HCT116 (cell line): ENCODE data around the gene LCE6A. TPM values are rescaled to one million over a fixed set of nuclear protein-coding genes. Genes with fewer than 3 reads are reported as not detected.

ENCODE experiments used
- ATAC-seq: fragments of 200-7000 bp; cut with Tn5 transposase; 2 replicates; pipeline ENCODE4 v1.9.1; 2020; ENCODE audit warnings: mild to moderate bottlenecking, moderate library complexity
- BruUV-seq: library from RNA; stranded (reverse); fragments of 400-500 nt; replicated peaks from 2 replicates; lab custom pipeline; 2021; lab: Mats Ljungman, UMichigan
- CTCF ChIA-PET: fragments of 300-600 bp; sonication (Branson Sonifier 250); formaldehyde crosslinking; loops from one replicate; lab custom pipeline; 2021; ENCODE audit warnings: antibody characterized with exemption; lab: Charles Lee
- POLR2A ChIA-PET: fragments of 300-600, 350-600 bp; sonication (Branson Sonifier 250); formaldehyde crosslinking; loops from one replicate; lab custom pipeline; 2021; ENCODE audit warnings: antibody characterized with exemption; lab: Charles Lee
- RAD21 ChIA-PET, 2 experiments: fragments of 300-600 bp; sonication (Branson Sonifier 250); formaldehyde crosslinking; loops; one replicate each; lab custom pipeline; 2023; ENCODE audit warnings: low total read pairs in 2 of 2; ENCODE audit not compliant: uncharacterized antibody in 2 of 2, unreplicated experiment in 2 of 2, low non-redundant PET in 1 of 2; lab: Charles Lee
- DNase-seq: peaks from one replicate; pipeline ENCODE4 v3.0.0-alpha.2; 2010; ENCODE audit warnings: low read depth, low spot score
- H2AFZ ChIP-seq: fragments of 200-600 bp; shearing (Covaris generic), sonication (generic); 2 replicates; pipeline ENCODE4 v1.6.1; 2017; ENCODE audit warnings: low read depth, mixed run types, mixed read lengths, antibody characterized with exemption, low read length; ENCODE audit not compliant: poor library complexity, severe bottlenecking
- H3K27ac ChIP-seq: 2 replicates; pipeline ENCODE4 v1.5.1; 2012; ENCODE audit warnings: low read depth, low read length
- H3K27me3 ChIP-seq: fragments of 200-600 bp; sonication (generic); 2 replicates; pipeline ENCODE4 v1.6.1; 2016; ENCODE audit warnings: mixed run types, low read length, mixed read lengths; ENCODE audit not compliant: insufficient read depth
- H3K36me3 ChIP-seq, 2 experiments: fragments of 200-500 bp in 1 of 2; fragments of 200-600 bp in 1 of 2; sonication (Bioruptor generic) in 1 of 2; sonication (generic) in 1 of 2; 2 replicates each; pipeline versions ENCODE4 v1.5.1 to v1.6.1; 2014 to 2016; ENCODE audit warnings: low read length in 2 of 2, inconsistent platforms in 1 of 2, mixed read lengths in 1 of 2, mixed run types in 1 of 2; ENCODE audit not compliant: insufficient read depth in 2 of 2, control insufficient read depth in 1 of 2
- H3K4me1 ChIP-seq, 2 experiments: fragments of 200-600 bp in 1 of 2; sonication (generic) in 1 of 2; 2 replicates each; pipeline versions ENCODE4 v1.5.1 to v1.6.1; 2012 to 2017; ENCODE audit warnings: low read length in 2 of 2, inconsistent platforms in 1 of 2, mild to moderate bottlenecking in 1 of 2, mixed read lengths in 1 of 2, mixed run types in 1 of 2, moderate library complexity in 1 of 2; ENCODE audit not compliant: insufficient read depth in 2 of 2, control insufficient read depth in 1 of 2
- H3K4me2 ChIP-seq: fragments of 200-600 bp; sonication (generic); 2 replicates; pipeline ENCODE4 v1.6.1; 2017; ENCODE audit warnings: mixed run types, low read length, mixed read lengths
- H3K4me3 ChIP-seq, 2 experiments: fragments of 200-600 bp in 1 of 2; sonication (generic) in 1 of 2; replicated peaks in 1 of 2; 2 replicates each; pipeline ENCODE4 v1.5.1; 2011 to 2016; ENCODE audit warnings: low read length in 2 of 2, control low read depth in 1 of 2, low read depth in 1 of 2, mild to moderate bottlenecking in 1 of 2, mixed read lengths in 1 of 2, mixed run types in 1 of 2
- H3K79me2 ChIP-seq: fragments of 200-600 bp; sonication (generic); 2 replicates; pipeline ENCODE4 v1.6.1; 2017; ENCODE audit warnings: mild to moderate bottlenecking, mixed run types, low read length, moderate library complexity, mixed read lengths; ENCODE audit not compliant: insufficient read depth
- H3K9ac ChIP-seq: fragments of 200-600 bp; sonication (generic); 2 replicates; pipeline ENCODE4 v1.6.1; 2016; ENCODE audit warnings: low read length, mixed read lengths
- H3K9me2 ChIP-seq: fragments of 200-600 bp; sonication (generic), shearing (Covaris generic); 2 replicates; pipeline ENCODE4 v1.6.1; 2017; ENCODE audit warnings: mixed run types, mild to moderate bottlenecking, moderate library complexity; ENCODE audit not compliant: insufficient read depth
- H3K9me3 ChIP-seq, 2 experiments: fragments of 200-500 bp in 1 of 2; fragments of 200-600 bp in 1 of 2; sonication (Bioruptor generic) in 1 of 2; sonication (generic) in 1 of 2; 2 replicates each; pipeline ENCODE4 v1.6.1; 2014 to 2017; ENCODE audit warnings: low read length in 2 of 2, mixed read lengths in 2 of 2, inconsistent platforms in 1 of 2, low read depth in 1 of 2, mild to moderate bottlenecking in 1 of 2, mixed run types in 1 of 2, moderate library complexity in 1 of 2; ENCODE audit not compliant: control insufficient read depth in 1 of 2, insufficient read depth in 1 of 2
- H4K20me1 ChIP-seq: fragments of 200-600 bp; sonication (generic), shearing (Covaris generic); 2 replicates; pipeline ENCODE4 v1.6.1; 2017; ENCODE audit warnings: mixed run types, mild to moderate bottlenecking, moderate library complexity; ENCODE audit not compliant: insufficient read depth
- ATF3 ChIP-seq: IDR thresholded peaks from 2 replicates; pipeline ENCODE4 v1.6.1; 2012
- CBX3 ChIP-seq: IDR thresholded peaks from 2 replicates; pipeline ENCODE4 v1.6.1; 2012; ENCODE audit warnings: low read depth
- CEBPB ChIP-seq: IDR thresholded peaks from 2 replicates; pipeline ENCODE4 v1.6.1; 2012; ENCODE audit warnings: low read depth
- CTCF ChIP-seq, 3 experiments: fragments of 200-600 bp in 1 of 3; sonication (generic) in 1 of 3; IDR thresholded peaks in 2 of 3; conservative IDR thresholded peaks in 1 of 3; 2 replicates each; pipeline ENCODE4 v1.5.1; 2012 to 2017; ENCODE audit warnings: low read depth in 2 of 3, low read length in 2 of 3, antibody characterized with exemption in 1 of 3, borderline replicate concordance in 1 of 3, control low read depth in 1 of 3, mild to moderate bottlenecking in 1 of 3, mixed read lengths in 1 of 3, mixed run types in 1 of 3, moderate library complexity in 1 of 3; ENCODE audit not compliant: insufficient read depth in 1 of 3
- ELF1 ChIP-seq: IDR thresholded peaks from 2 replicates; pipeline ENCODE4 v1.6.1; 2012; ENCODE audit warnings: low read depth, borderline replicate concordance
- FOSL1 ChIP-seq: IDR thresholded peaks from 2 replicates; pipeline ENCODE4 v1.6.1; 2012; ENCODE audit warnings: low read depth
- JUND ChIP-seq: IDR thresholded peaks from 2 replicates; pipeline ENCODE4 v1.6.1; 2012
- MAX ChIP-seq: IDR thresholded peaks from 2 replicates; pipeline ENCODE4 v1.6.1; 2012
- POLR2AphosphoS5 ChIP-seq: IDR thresholded peaks from 2 replicates; pipeline ENCODE4 v1.6.1; 2011; ENCODE audit warnings: mild to moderate bottlenecking, low read depth, low read length, moderate library complexity
- RAD21 ChIP-seq: IDR thresholded peaks from 2 replicates; pipeline ENCODE4 v1.6.1; 2012; ENCODE audit warnings: low read depth, mild to moderate bottlenecking
- REST ChIP-seq: IDR thresholded peaks from 2 replicates; pipeline ENCODE4 v1.6.1; 2012; ENCODE audit warnings: low read depth
- SP1 ChIP-seq: IDR thresholded peaks from 2 replicates; pipeline ENCODE4 v1.6.1; 2012; ENCODE audit warnings: low read depth
- SRF ChIP-seq: IDR thresholded peaks from 2 replicates; pipeline ENCODE4 v1.6.1; 2012; ENCODE audit warnings: low read depth
- YY1 ChIP-seq: IDR thresholded peaks from 2 replicates; pipeline ENCODE4 v1.6.1; 2011; ENCODE audit warnings: low read length, low read depth, moderate library complexity, mild to moderate bottlenecking; ENCODE audit not compliant: insufficient replicate concordance; ENCODE audit errors: extremely low read depth
- ZFX ChIP-seq: fragments of 450-650 bp; IDR thresholded peaks from 2 replicates; pipeline ENCODE4 v1.6.1; 2017
- ZNF274 ChIP-seq: fragments of 200-500 bp; sonication (Bioruptor generic); IDR thresholded peaks from 2 replicates; pipeline ENCODE4 v1.6.1; 2014; ENCODE audit warnings: mild to moderate bottlenecking, low read depth, low read length, inconsistent platforms
- intact Hi-C: fragments of 100-400 bp; cut with micrococcal nuclease; formaldehyde crosslinking; loops from 2 replicates; pipeline ENCODE4 v1.10.0; 2022
- total RNA-seq: library from RNA; stranded (reverse); gene quantifications from one replicate; pipeline ENCODE4 v1.2.1, GENCODE V29; 2021; ENCODE audit not compliant: unreplicated experiment

The LCE6A gene
- total RNA-seq, 1 experiment from 2014 or later, result not detected

GRCh38 chr1:152873495-152873894, 30.8 kb downstream of the LCE6A start:
- DNase-seq (no peak), ATAC-seq (no peak)
- Histone ChIP-seq H3K27me3 (peaks cover 10% of the 10 kb centered on the region; the same call in 1 of the 2 replicates), H3K4me2 (no peak overlapping the region), H3K4me3 (no peak overlapping the region), H4K20me1 (no peaks in the 10 kb centered on the region; the same call in 1 of the 2 replicates), H3K9me3 (no peaks in the 10 kb centered on the region), H3K9me2 (no peaks in the 10 kb centered on the region), H3K4me1 (no peaks in the 10 kb centered on the region), H3K27ac (no peak overlapping the region), H3K9ac (no peak overlapping the region), H3K36me3 (no peaks in the 10 kb centered on the region), H3K79me2 (no peaks in the 10 kb centered on the region), H2AFZ (no peak overlapping the region)
- RAD21 ChIA-PET, result no interaction called here
- CTCF ChIA-PET, result interaction anchor here (1.6 to 6.0 kb wide), 2 partner anchors 319 to 415 kb away, joined by 5 to 94 read pairs; no protein-coding TSS in a partner anchor
- BruUV-seq, result no TSS peak
- no peak for TF ChIP-seq YY1
- TF ChIP-seq CTCF (IDR thresholded peaks at IDR 0.05 in 2 of 3, conservative IDR thresholded peaks at IDR 0.05 in 1 of 3; ENCODE audit: borderline replicate concordance in 1 of 3, insufficient read depth in 1 of 3, low read depth in 2 of 3, low read length in 2 of 3), result no peak
- TF ChIP-seq ZFX, result no peak
- TF ChIP-seq REST, result no peak
- TF ChIP-seq ATF3, result no peak
- TF ChIP-seq CEBPB, result no peak
- TF ChIP-seq CBX3, result no peak
- TF ChIP-seq ELF1, result no peak
- TF ChIP-seq SP1, result no peak
- TF ChIP-seq JUND, result no peak
- TF ChIP-seq SRF, result no peak
- TF ChIP-seq MAX, result no peak
- no peak for TF ChIP-seq POLR2AphosphoS5
- no peak for TF ChIP-seq ZNF274
- TF ChIP-seq RAD21, result no peak
- TF ChIP-seq FOSL1, result no peak
- POLR2A ChIA-PET, result no interaction called here
- intact Hi-C loops, result loop anchor here (5.0 kb wide), 1 partner anchor 159 kb away; the partner anchor contains the start of gene SPRR1B
